Cardiac septum (tissue), 1 donor: Measurements from ENCODE around the gene ANGEL2. TPM values are rescaled to one million over a fixed set of nuclear protein-coding genes. Genes with fewer than 3 reads are reported as not detected.
"Not testable (repeated sequence)": the region's sequence is repeated elsewhere in the genome, so short reads cannot be mapped to it uniquely, and the experiment has no call there.

Experiments
- DNase-seq: peaks from one replicate; pipeline ENCODE4 v3.0.0-alpha.2; 2020; ENCODE audit warnings: low spot score
- intact Hi-C: fragments of 100-400 bp; cut with DNase I; formaldehyde crosslinking; loops from one replicate; pipeline ENCODE4 v1.14.0; 2022
- total RNA-seq: library from RNA; stranded (reverse); fragmentation: NEBNext Ultra II Directional; extraction: Animal tissue kit (Norgen Biotek cat#: 25700); gene quantifications from one replicate; pipeline ENCODE4 v1.2.1, GENCODE V29; 2021
- donor health status: DM: no; HTN: no; CAD: no.

The ANGEL2 gene
- total RNA-seq, 1 donor from 2014 or later: 17.8 TPM

DNA sequence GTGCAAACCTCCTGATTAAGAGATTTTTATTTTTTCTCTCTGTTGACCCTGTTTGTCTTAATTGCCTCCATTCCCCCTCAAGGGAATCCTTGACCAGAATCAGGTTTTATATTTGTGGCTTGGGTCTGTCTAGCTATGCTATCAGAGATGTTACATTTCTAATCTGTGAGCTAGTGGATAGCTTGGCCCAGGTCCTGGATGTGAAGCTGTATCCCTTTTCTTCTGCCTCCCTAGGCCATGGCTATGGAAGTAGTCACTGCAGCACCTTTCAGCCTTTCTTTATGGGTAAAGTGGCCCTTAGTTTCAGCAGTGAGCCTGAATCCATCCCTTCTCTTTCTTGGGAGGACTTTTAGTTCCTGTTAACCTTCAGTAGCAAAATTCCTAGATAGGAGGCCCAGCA lies 17.0 kb upstream of the ANGEL2 start:
- intact Hi-C loops: no loop called here
- DNase-seq: no peak

DNA sequence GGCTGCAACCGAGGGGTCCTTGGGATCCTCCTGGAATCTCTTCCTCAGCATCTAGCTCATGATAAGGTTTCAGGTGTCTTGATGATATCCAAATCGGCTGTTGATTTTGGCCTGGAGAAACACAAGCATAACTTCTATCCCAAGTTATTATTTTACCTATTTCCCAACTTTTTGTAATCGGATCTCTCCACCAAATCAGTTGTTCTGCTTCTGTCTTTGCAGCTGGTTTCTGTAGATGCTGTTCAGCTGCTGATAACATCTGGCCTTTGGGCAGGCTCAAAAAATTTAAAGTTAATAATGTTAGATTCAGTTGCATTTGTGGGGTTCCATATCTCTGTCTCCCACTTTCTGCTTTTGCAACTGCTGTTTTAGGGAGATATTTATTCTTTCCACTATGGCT lies 11.4 kb upstream of the ANGEL2 start:
- DNase-seq, intact Hi-C loops: not testable (repeated sequence)

DNA sequence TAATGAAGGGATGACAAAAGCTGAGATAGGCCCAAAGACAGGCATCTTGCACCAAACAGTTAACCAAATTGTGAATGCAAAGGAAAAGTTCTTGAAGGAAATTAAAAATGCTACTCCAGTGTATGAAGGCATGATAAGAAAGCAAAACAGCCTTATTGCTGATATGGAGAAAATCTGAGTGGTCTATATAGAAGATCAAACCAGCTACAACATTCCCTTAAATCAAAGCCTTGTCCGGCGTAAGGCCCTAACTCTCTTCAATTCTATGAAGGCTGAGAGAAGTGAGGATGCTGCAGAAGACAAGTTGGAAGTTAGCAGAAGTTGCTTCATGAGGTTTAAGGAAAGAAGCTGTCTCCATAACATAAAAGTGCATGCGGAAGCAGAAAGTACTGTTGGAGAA lies 4.3 kb upstream of the ANGEL2 start:
- intact Hi-C loops: no loop called here
- no peak for DNase-seq

DNA sequence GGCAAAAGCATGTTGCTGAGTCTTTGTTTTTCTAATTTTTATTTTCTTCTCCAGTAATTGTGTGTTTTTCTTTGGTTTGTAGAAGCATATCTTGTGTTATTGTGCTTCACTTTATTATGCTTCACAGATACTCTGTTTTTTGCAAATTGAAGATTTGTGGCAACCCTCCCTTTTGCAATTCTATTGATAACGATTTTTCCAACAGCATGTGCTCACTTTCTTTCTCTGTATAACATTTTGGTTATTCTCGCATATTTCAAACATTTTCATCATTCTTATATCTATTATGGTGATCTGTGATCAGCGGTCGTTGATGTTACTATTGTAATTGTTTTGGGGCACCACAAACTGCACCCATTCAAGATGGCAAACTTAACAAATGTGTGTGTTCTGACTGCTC lies 3.8 kb upstream of the ANGEL2 start:
- intact Hi-C loops: no loop called here
- no peak for DNase-seq

DNA sequence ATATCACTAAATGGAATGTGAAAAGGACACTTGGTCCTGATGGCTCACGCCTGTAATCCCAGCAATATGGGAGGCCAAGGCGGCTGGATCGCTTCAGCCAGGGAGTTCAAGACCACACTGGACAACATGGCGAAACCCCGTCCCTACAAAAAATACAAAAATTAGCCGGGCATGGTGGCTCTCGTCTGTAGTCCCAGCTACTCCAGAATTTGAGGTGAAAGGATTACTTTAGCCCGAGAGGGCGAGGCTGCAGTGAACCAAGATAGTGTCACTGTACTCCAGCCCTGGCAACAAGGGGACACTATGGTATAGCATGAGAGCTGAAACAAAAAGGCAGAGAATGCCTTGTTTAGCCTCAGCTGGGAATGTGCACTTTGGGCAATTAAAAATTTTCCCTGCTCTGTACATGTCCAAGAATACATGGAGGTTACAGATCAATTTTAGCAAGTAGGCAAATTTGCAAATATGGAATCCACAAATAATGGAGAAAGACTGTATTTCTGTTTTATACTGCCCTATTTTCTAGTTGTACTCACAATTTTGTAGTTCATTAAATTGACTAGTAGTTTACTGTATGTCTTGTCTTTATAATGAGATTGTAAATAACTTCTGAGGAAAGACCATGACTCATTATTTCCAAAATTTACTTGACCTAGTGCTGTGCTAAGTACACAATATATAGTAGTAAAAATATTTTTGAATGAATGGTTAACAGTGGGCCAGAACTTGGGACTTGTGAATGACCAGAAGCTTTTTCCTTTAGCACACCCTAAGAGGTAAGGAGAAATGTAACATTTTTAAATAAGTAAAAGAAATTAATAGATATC lies 2.0 kb upstream of the ANGEL2 start:
- intact Hi-C loops: no loop called here
- no peak for DNase-seq

DNA sequence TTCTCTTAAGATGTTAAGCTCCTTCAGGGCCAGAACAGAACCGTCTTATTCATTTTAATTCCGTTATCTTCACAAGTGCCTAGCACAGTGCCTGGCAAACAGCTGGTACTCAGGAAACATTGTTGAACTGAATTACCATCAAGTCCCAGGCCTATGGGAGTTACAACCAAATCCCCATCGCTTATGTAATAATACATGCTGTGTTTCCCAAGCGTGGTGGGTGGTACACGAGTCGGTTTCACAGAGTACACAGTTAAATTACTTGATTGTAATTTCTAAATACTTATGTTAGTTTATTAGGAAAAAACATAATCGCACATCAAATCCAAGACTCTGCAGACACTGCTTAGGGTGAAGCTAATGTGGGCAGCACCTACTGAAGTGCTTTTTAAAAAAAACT lies 1.0 kb downstream of the ANGEL2 start:
- no peak for DNase-seq
- intact Hi-C loops: loop anchor here (2.0 kb wide), 1 partner anchor 36 kb away; the partner anchor contains the start of gene RPS6KC1

DNA sequence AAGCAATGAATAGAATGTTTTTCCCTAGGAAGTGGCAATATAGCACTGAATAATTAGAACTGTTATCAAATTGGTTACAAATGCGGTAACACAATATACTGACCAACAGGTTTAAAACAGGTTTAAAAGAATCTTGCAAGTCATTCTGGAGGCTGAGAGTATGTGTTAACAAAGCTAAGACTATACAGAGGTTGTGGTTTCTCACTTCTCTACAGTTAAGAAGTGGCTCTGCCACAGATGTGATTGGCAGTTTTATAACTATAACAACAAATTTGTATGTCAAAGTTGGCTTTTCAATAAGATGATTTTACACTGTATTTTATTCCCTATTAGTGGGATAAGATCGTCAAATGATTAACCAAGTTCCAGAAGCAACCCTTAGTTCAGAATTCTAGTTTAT lies 7.1 kb downstream of the ANGEL2 start:
- no peak for DNase-seq
- intact Hi-C loops: no loop called here

DNA sequence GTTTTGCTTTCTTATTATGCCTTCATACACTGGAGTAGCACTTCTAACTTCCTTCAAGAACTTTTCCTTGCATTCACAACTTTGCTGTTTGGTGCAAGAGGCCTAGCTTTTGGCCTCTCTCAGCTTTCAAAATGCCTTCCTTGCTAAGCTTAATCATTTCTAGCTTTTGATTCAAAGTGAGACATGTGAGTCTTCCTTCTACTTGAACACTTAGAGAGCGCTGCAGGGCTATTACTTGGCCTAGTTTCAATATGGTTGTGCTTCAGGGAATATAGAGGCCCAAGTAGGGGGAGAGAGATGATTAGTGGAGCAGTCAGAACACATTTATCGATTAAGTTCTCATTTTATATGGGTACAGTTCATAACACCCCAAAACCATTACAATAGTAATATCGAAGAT lies 12.4 kb downstream of the ANGEL2 start:
- intact Hi-C loops: no loop called here
- no peak for DNase-seq

DNA sequence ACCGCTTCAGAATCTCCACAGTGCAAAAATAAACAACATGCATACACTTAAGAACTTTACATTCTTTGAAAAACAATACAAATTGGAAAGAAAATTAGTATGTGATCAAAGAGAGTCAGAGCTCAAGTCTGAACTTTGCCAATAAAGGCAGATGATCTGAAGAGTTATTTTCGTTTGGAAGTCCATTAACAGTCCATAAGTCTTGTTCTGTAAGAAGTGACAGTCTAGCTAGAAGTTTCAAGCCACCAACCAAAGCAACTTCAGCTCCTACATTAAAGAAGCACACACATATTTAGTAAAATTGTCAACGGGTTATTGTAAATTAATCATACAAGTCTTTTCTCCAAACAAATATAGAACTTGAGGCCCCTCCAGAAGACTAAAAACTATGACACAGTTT lies 20.7 kb downstream of the ANGEL2 start:
- intact Hi-C loops: loop anchor here (5.0 kb wide), 1 partner anchor 178 kb away; no protein-coding TSS in a partner anchor
- DNase-seq: no peak

DNA sequence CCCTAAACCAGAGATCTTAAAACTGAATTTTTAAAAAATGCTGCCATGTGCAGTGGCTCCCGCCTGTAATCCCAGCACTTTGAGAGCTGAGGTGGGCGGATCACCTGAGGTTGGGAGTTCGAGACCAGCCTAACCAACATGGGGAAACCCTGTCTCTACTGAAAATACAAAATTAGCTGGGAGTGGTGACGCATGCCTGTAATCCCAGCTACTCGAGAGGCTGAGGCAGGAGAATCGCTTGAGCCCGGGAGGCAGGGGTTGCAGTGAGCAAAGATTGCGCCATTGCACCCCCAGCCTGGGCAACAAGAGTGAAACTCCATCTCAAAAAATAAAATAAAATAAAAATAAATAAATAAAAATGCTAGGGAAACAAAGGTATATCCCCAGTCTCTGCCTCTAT lies 21.7 kb downstream of the ANGEL2 start:
- DNase-seq, intact Hi-C loops: not testable (repeated sequence)

DNA sequence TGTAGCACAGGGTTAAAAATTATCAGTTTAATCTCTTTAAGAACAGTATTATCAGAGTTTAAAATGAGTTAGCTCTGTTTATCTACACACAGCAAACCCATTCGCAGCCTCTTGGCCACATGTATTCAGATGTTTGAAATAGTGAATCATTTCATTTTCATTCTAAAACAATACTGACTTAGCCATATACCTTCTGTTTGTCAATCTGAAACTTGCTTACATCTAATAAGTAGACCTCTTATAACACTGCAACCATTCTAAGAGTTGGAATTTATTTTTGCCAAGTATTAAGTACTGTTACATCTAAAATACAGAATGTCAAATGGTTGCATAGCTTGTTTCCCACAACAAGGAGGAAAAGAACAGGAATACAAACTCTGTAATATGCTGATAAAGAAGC lies 25.4 kb downstream of the ANGEL2 start:
- DNase-seq: no peak
- intact Hi-C loops: no loop called here

DNA sequence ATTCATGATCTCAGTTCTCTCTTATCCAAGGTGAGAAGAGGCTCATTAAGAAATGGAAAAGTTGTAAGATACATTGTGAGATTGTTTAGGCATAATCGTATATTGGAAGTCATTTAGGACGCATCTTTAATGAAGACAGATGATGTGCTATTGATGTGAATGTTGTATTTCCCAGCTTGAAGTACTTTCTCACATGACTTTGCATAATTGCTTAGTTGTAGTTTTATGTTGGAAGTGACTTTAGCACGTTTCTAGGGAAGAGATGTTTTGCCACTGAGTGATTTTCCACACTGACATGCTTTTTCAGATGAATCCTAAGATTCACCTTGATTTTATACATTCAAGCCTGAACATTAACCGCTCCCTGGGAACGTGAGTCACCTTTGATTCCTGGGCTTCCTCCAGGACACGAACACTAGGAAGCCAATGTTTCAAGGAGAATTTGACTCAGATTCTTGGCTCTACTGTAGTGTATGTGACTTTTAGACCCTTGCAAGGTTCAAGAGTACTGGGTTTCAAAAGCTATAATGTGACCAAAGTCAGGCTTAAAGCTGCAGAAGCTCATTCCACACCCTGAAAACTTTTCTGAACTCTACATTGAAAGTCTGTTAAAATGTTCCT lies 27.9 kb downstream of the ANGEL2 start:
- no peak for DNase-seq
- intact Hi-C loops: loop anchor here (10.0 kb wide), 1 partner anchor 323 kb away; no protein-coding TSS in a partner anchor

DNA sequence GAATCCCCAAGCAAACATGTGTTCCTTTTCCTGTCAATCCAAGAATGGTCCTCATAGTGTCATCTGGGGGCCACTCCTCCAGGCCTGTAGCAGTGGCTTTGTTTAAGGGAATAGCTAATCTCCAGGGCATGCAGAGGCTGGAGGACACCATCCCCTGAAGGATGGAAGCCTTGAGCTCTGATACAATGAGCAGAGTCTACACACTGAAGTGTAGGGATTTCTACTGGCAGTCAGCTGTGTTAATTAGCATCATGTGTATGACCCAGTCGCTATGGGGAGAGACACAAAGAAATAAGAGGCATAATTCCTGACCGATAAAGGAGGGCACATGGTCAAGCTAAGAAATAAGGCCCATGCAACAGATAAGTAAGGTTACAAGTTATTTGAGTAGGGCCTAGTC lies 29.1 kb downstream of the ANGEL2 start:
- intact Hi-C loops: loop anchor here (10.0 kb wide), 1 partner anchor 322 kb away; no protein-coding TSS in a partner anchor
- DNase-seq: no peak

DNA sequence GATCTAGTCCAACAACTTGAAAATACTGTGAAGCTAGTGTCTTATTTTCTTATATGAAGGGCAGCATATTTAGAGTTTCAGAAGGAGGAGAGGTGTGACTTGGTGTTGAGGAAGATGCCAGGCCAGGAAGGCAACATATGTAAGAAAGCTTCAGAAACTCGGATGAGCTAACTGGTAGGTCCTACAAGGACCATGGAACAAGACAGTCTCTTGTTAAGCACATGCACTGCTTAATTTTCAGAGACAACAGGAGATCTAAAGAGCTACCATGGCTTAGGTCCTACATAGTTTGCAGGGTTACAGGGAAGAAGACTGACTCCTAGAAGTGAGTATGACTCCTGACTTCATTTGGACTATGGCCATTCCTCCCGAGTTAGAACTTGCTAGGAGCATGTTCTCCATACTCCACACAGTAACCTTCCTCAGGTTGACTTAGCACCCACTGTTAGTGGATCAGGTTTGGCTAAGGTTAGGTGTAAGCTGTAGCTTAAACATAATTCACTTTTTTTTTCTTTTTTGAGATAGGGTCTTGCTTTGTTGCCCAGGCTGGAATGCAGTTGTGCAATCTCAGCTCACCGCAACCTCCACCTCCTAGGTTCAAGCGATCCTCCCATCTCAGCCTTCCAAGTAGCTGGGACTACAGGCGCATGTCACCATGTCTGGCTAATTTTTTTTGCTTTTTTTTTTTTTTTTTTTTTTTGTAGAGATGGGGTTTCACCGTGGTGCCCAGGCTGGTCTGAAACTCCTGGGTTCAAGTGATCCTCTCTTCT lies 31.0 kb downstream of the ANGEL2 start:
- intact Hi-C loops: loop anchor here (10.0 kb wide), 1 partner anchor 320 kb away; no protein-coding TSS in a partner anchor
- DNase-seq: no peak

DNA sequence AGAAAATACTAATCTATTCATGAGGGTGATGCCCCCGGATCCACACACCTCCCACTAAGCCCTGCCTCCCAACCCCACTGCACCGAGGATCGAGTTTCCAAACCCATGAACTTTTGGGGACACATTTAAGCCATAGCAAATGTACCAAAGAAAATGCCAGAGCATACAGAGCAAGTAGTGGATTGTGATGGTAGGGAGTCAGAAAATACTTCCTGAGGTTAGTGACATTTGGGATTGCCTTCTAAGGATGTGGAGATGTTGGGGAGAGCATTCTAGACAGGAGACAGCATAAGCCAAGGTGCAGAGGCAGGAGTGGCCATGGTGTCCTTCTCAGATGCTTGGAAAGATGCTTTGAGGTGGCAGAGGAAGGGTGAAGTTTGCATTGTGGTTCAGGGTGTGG lies 32.2 kb downstream of the ANGEL2 start:
- no peak for DNase-seq
- intact Hi-C loops: loop anchor here (10.0 kb wide), 1 partner anchor 319 kb away; no protein-coding TSS in a partner anchor

DNA sequence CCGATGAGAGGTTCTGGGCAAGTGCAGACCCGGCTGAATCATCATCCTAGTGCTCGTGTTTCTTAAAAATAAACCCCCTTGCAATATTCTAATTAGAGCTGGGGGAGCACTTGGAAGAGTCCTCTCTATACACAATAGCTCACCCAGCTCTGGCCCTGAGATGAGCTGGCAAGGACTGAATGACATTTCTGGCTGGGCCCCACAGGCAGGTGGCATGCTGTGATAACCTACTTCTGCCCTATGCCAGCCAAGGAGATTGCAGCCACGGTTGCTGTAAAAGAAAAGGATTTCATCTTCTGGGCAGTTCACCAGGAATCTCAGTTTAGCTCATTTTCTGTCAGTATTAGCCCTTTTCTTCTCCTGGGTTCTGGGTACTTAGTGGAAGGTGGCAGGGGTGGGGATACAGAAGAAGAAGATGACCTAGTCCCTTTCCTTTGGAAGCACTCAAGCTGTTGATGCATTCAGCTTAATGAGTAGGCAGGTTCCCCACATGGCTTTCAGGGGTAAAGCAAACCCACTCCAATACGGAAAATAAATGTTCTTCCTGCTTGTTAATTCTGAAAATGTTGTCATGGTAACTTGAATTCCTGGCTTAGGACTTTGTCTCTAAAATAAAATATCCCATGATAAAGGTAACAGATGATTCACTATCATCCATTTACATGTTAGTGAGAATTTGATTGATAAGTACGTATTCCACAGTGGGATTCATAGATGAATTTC lies 33.1 kb downstream of the ANGEL2 start:
- DNase-seq: no peak
- intact Hi-C loops: loop anchor here (10.0 kb wide), 1 partner anchor 318 kb away; no protein-coding TSS in a partner anchor

DNA sequence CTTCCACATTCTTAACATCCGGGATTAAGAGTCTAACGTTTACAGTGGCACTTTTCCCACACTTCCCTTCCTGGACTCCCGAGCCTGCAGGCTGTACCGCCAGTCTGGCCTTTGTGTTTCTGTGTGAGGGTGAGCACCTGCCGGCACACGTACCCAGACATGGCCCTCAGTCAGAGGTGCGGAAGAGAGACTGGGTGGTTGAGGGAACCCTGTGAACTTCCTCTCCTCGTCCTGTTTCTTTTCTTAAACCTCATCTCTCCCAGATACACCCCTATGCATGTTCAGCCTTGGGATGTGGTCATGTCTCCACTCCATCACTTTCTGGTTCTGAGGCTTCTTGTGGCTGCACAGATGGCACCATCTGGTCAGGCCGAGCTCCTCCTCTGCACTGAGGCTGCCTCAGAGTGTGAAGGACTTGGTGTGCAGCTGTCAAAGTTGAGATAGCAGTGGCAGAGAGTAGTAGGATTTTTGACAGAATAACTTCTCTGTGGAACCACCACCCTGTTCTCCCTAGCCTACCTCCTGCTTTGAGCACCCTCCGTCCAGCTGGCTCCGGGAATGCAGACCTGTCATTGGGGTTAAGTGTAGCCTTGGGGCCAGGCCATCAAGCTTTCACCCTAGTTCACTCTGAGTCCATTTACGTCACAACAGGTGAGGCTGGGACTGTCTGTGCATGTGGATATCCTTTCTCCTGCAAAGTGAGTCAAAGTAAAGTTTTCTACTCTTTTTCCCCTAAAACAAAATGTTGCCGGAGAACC lies 33.9 kb downstream of the ANGEL2 start:
- intact Hi-C loops: loop anchor here (10.0 kb wide), 1 partner anchor 317 kb away; no protein-coding TSS in a partner anchor
- DNase-seq: no peak

DNA sequence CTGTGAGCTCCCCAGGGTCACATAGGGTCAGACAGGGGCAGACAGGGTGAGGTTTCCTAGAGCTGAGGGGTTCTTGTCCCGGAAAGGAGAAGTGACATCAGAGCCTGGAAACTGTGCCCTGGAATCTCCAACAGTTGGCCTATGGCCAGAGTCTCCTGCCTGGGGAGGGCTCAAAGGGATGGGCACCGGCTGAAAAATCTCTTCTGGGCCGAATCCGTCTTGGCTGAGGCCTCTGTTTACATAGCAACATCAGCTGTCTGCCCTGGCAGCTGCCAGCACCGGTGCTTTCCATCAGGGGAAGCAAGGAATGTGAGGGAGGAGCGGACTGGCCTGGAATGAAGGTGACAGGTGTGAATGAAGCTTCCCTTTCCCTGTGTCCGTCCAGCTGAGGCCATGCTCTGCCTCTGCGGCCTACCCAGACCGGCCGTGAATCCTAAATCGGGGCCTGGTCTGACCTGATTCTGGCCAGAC lies 34.6 kb downstream of the ANGEL2 start:
- intact Hi-C loops: loop anchor here (10.0 kb wide), 1 partner anchor 316 kb away; no protein-coding TSS in a partner anchor

More for the DNA sequence above, 34.6 kb downstream of the ANGEL2 start:
- no peak for DNase-seq
